A673 (cell line): ENCODE results near the gene SCG2.

Experiments used
- CTCF ChIP-seq: fragments of 300-800, 200-600 bp; sonication (generic); conservative IDR thresholded peaks from 2 replicates; pipeline ENCODE4 v1.5.1; 2017; ENCODE audit warnings: low read depth, mild to moderate bottlenecking, antibody characterized with exemption, low read length, moderate library complexity, mixed read lengths
- EZH2 ChIP-seq: fragments of 200-600 bp; sonication (generic); IDR thresholded peaks from 2 replicates; pipeline ENCODE4 v1.6.1; 2017; ENCODE audit warnings: borderline replicate concordance, low read depth, mild to moderate bottlenecking, mixed read lengths, antibody characterized with exemption, low read length; ENCODE audit not compliant: poor library complexity, severe bottlenecking

GRCh38 chr2:223576873-223577272, 25.3 kb downstream of the SCG2 start:
- TF ChIP-seq EZH2 (no peak), CTCF (no peak)
